Liver (tissue), 2 donors: ENCODE measurements around the gene PHYKPL.

Source experiments
- JUND ChIP-seq, 2 donors: IDR thresholded peaks; 2 replicates each; pipeline ENCODE4 v1.6.1; 2016; ENCODE audit warnings: antibody characterized with exemption in 2 of 2
- TAF1 ChIP-seq: conservative IDR thresholded peaks from 2 replicates; pipeline ENCODE4 v1.6.1; 2016; ENCODE audit warnings: antibody characterized with exemption, mild to moderate bottlenecking
- donor health status: healthy.

DNA sequence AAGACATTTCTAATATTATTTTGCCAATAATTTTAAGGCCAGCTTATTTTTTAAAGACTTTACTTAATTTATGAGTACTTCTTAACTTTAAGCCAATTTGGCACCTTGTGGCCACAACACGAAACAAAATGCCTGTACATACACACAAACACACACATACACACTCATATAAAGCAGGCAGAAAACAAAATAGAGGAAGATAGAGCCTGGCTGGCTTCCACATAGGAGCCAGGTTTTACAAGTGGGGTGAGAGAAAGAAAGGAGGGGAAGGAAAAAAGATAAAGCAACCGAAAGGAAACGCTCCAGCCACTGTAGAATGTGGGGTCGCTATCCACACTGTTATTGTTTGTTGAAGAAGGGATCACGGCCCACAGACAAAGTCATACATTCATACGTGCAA lies 55.8 kb downstream of the PHYKPL start:
- TF ChIP-seq TAF1 (no peak), JUND (IDR thresholded peaks at IDR 0.05) (no peak)
